C4-2B (cell line): ENCODE measurements around the gene RHOH.
"Not testable (repeated sequence)": the region's sequence is repeated elsewhere in the genome, so short reads cannot be mapped to it uniquely, and the experiment has no call there.

ENCODE experiments used
- CTCF ChIP-seq: fragments of 450-650 bp; conservative IDR thresholded peaks from 2 replicates; pipeline ENCODE4 v1.5.1; 2017; ENCODE audit warnings: mild to moderate bottlenecking
- ZFX ChIP-seq: fragments of 450-650 bp; IDR thresholded peaks from 2 replicates; pipeline ENCODE4 v1.6.1; 2017

- TF ChIP-seq CTCF, ZFX: not testable (repeated sequence)
Observed at GRCh38 chr4:40282857-40283256, 86.0 kb downstream of the RHOH start.
